ENCODE data around the gene CFAP92. TPM values are rescaled to one million over a fixed set of nuclear protein-coding genes. Genes with fewer than 3 reads are reported as not detected.
"Not testable (repeated sequence)": the region's sequence is repeated elsewhere in the genome, so short reads cannot be mapped to it uniquely, and the experiment has no call there.

The CFAP92 gene
- total RNA-seq, 4 donors from 2014 or later = 1.1 to 2.2 TPM; not detected in 2

DNA sequence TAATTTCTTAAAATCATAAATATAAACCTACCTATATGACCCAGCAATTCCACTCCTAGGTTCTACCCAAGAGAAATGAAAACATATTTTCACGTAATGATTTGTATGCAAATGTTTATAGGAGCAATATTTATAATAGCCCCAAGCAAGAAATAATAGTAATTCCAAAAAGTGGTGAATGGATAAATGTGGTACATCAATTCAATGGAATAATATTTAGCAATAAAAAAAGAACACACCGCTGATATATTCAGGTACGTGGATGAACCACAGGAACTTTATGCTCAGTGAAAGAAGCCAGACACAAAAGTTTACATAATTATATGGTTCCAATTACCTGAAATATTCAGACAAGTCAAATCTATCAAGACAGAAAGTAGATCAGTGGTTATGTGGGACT is 64.5 kb downstream of the CFAP92 start:
- DNase-seq (ENCODE audit: low spot score) = no peak
- no peak for ATAC-seq (ENCODE audit: low FRiP score)
- TF ChIP-seq, protein P1, sequence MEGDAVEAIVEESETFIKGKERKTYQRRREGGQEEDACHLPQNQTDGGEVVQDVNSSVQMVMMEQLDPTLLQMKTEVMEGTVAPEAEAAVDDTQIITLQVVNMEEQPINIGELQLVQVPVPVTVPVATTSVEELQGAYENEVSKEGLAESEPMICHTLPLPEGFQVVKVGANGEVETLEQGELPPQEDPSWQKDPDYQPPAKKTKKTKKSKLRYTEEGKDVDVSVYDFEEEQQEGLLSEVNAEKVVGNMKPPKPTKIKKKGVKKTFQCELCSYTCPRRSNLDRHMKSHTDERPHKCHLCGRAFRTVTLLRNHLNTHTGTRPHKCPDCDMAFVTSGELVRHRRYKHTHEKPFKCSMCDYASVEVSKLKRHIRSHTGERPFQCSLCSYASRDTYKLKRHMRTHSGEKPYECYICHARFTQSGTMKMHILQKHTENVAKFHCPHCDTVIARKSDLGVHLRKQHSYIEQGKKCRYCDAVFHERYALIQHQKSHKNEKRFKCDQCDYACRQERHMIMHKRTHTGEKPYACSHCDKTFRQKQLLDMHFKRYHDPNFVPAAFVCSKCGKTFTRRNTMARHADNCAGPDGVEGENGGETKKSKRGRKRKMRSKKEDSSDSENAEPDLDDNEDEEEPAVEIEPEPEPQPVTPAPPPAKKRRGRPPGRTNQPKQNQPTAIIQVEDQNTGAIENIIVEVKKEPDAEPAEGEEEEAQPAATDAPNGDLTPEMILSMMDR (IDR thresholded peaks at IDR 0.05) = no peak

DNA sequence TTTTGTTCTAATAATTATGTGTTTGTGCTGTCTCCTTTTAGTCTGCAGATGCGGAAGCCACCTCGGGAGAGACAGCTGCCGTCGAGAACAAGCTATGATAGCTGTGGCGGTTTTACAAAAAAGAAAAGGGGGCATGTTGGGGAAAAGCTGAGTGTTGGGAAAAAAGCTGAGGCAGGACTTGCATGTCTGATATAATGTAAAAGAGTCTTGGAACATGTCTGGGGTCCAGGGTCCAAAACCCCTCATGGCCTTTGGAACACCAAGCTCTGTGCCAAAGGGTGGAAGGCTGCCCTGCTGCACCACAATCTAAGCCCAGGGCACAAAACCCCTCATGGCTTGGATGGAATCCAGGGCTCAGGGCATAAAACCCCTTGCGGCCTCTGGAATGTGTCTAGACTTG is 69.9 kb downstream of the CFAP92 start:
- ATAC-seq (ENCODE audit: low FRiP score); DNase-seq (ENCODE audit: low spot score): not testable (repeated sequence)

DNA sequence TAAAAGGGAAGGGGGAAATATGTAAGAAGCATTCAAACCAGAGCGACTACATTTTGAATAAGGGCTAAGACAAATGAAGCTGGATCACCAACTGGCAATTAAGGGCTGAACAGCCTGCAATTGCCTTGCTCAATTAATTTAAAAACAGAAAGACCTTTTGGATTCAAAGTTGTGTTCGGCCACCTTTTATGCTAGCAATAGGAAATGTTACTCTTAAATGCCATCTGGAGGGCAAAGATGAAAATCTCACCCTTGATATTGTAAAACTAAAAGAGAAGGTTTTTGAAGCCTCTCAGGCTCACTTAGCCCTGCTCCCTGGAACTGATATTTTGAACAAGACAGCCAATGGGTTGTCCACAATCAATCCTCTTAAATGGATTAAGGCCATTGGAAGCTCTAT is 70.3 kb downstream of the CFAP92 start:
- TF ChIP-seq, protein P1 (IDR thresholded peaks at IDR 0.05) = no peak
- DNase-seq (ENCODE audit: low spot score) (no peak), ATAC-seq (ENCODE audit: low FRiP score) (no peak)

DNA sequence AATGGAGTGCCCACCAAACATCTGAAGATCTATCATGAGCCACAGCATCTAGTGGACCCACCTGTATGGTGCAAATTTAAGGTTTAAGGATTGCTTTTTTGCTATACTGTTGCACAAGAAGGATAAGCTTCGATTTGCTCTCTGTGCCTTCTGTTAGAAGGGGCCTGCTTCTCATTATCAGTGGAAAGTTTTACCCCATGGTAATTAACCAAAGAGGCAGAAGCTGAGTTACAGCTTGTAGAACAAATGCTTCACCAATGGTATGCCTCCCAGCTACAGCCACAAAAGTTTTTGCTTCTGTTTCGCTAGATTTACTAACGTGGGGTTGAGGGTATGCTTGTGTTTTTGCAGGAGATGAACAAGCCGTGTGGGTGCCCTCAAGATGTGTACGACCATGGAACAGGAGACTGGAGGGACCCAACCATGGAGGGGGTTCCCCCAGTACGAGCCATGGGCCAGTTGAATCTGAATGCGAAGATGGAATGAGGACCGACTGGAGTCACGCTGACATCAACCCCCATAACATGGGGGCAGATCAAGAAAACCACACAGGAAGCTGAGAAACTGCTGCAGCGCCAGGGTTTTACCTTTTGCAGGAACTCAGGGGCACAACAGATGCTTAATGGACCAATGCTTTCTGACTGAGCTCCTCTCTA is 70.9 kb downstream of the CFAP92 start:
- TF ChIP-seq, protein P1 (IDR thresholded peaks at IDR 0.05) = no peak
- no peak for DNase-seq (ENCODE audit: low spot score)

DNA sequence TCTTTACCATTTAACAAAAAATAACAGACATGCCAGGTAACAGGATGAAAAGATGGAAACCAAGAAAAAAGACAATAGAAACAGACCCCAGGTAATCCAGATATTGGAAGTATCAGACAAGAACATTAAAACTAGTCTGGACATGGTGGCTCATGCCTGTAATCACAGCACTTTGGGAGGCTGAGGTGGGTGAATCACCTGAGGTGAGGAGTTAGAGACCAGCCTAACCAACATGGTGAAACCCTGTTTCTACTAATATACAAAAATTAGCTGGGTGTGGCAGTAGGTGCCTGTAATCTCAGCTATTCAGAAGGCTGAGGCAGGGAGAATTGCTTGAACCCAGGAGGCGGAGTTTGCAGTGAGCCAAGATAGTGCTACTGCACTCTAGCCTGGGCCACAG is 73.9 kb downstream of the CFAP92 start:
- no peak for DNase-seq (ENCODE audit: low spot score)
- ATAC-seq (ENCODE audit: low FRiP score) = no peak
- TF ChIP-seq, protein P1 (IDR thresholded peaks at IDR 0.05) = no peak

More for the DNA sequence above, 70.9 kb downstream of the CFAP92 start:
- ATAC-seq (ENCODE audit: low FRiP score) = no peak

DNA sequence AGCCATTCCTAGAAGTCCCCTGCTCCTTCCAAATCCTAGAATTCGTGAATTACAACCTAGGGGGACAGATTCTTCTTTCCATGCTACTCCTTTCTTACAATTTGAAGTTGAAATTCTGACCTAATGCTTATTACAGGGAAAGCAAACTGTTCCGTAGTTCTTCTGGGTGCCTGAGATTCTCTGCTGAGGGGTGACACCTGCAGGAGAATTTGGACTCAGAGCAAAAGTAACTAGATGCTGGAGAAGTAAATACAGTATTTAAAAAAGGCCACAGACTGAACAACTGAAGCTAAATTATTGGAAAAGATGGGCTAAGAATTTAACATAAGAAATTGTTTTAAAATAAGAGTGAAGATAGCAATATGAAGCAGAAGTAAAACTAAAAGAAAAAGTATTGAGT is 76.6 kb downstream of the CFAP92 start:
- ATAC-seq (ENCODE audit: low FRiP score) (no peak), DNase-seq (ENCODE audit: low spot score) (no peak)

DNA sequence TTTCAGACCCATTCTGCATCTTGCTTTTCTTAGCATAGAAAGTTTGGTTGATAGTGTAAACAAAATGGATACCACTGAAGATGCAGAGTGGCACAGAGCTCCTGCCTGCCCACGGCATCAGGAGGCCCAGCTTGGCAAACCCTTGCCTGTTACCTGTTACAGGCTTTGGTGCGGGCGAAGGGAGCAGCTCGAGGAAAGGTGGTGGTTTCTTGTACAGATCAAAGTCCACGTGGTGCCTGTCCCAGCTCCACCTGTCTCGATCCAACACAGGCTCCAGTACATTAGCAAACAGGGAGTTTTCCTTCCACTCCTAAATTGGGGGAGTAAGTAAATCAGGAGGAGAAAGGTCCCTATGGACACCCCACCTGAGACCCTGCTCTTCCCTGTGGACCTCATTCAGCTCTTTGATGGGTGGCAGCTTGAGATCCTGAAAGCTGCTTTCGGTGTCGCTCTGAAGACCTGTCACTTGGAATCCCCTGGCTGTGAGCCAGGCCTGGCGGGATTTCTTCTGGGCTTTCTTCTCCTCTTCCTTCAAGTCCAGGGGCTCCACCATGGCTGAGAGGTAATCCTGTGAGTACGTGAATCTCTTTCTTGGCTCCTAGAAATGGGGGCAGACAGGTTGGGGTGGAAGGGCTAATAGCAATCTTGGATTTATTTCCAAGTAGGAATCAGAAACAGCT is 78.8 kb downstream of the CFAP92 start:
- no peak for DNase-seq (ENCODE audit: low spot score)
- TF ChIP-seq, protein P1 (IDR thresholded peaks at IDR 0.05) = no peak
- no peak for ATAC-seq (ENCODE audit: low FRiP score)

More for the DNA sequence above, 76.6 kb downstream of the CFAP92 start:
- TF ChIP-seq, protein P1 (IDR thresholded peaks at IDR 0.05) = no peak
